Body of pancreas (tissue), 4 donors: Measurements from ENCODE around the gene UBE3B. TPM values are rescaled to one million over a fixed set of nuclear protein-coding genes. Genes with fewer than 3 reads are reported as not detected.

Experiments used
- ATAC-seq: fragments of 150-250 bp; one replicate; pipeline ENCODE4 v1.9.1; 2016
- DNase-seq, 4 donors: peaks; one replicate each; pipeline ENCODE4 v3.0.0-alpha.2; 2019
- H3K27ac ChIP-seq, 4 donors: fragments of 200-600 bp; sonication (generic); 1 replicate in 3 of 4; 2 replicates in 1 of 4; pipeline versions ENCODE4 v1.5.1 to v1.6.1; 2016 to 2019; ENCODE audit warnings: mild to moderate bottlenecking in 1 of 4, mixed read lengths in 1 of 4, moderate library complexity in 1 of 4
- H3K27me3 ChIP-seq, 2 donors: fragments of 200-600 bp; sonication (generic); one replicate each; pipeline ENCODE4 v1.6.0; 2016; ENCODE audit warnings: mild to moderate bottlenecking in 1 of 2
- H3K36me3 ChIP-seq, 2 donors: fragments of 200-600 bp; sonication (generic); replicated peaks in 1 of 2; 2 replicates each; pipeline ENCODE4 v1.5.1; 2016; ENCODE audit warnings: low read depth in 2 of 2; ENCODE audit not compliant: insufficient read depth in 1 of 2
- H3K4me1 ChIP-seq: fragments of 200-600 bp; sonication (generic); one replicate; pipeline ENCODE4 v1.6.0; 2016
- H3K4me3 ChIP-seq, 2 donors: fragments of 200-600 bp; sonication (generic); 1 replicate in 1 of 2; 2 replicates in 1 of 2; pipeline ENCODE4 v1.5.1; 2016 to 2019
- H3K9me3 ChIP-seq, 3 donors: fragments of 200-600 bp; sonication (generic); 1 replicate in 2 of 3; 2 replicates in 1 of 3; pipeline ENCODE4 v1.5.1; 2016
- CTCF ChIP-seq, 7 experiments: fragments of 450-650 bp in 4 of 7; fragments of 200-600 bp in 3 of 7; sonication (generic) in 3 of 7; IDR thresholded peaks; one replicate each; pipeline ENCODE4 v1.5.1; 2016 to 2019; ENCODE audit warnings: antibody characterized with exemption in 7 of 7
- POLR2A ChIP-seq, 3 donors: fragments of 450-650 bp; IDR thresholded peaks; one replicate each; pipeline ENCODE4 v1.6.1; 2016; ENCODE audit warnings: antibody characterized with exemption in 3 of 3, mild to moderate bottlenecking in 2 of 3
- WGBS, 2 donors: methylation state at CpG; one replicate each; pipeline ENCODE4 v1.1.5; 2017; 5-methylcytosine and 5-hydroxymethylcytosine counted together
- intact Hi-C: fragments of 100-400 bp; cut with DNase I; formaldehyde crosslinking; loops from one replicate; pipeline ENCODE4 v1.15.1; 2023
- total RNA-seq, 2 donors: library from RNA; depleted of rRNA; stranded (reverse); fragments of >200 nt; gene quantifications; one replicate each; pipeline ENCODE4 v1.1.0, GENCODE V29; 2016

UBE3B gene
- total RNA-seq, 2 donors from 2014 or later = 18.9 to 33.9 TPM

DNA sequence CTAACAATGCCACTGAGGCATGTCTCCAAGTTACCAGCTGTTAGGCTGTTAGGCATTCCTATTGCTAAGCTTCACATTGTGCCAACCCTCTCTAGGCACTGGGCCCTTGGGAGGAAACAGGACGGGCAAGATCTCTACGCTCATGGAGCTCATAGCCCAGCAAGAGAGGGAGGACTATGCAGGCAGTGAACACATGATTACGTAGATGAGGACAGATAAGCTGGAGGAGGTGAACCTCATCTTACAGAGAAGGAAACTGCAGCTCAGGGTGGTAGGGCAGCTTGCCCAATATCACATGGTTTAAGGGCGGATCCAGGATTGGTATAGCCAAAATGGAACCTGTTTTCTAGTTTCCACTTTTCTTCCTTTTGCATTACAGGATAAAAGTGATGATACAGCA is 7.8 kb downstream of the UBE3B start:
- DNase-seq (no peak), ATAC-seq (no peak)
- Histone ChIP-seq H3K4me1 (no peaks in the 10 kb centered on the region), H3K4me3 (no peak overlapping the region), H3K27me3 (no peaks in the 10 kb centered on the region), H3K9me3 (no peaks in the 10 kb centered on the region), H3K27ac (no peak overlapping the region), H3K36me3 (peaks cover 33 to 57% of the 10 kb centered on the region in 2 donors)
- WGBS, 2 donors = 87 to 93% methylated on average over 4 of the region's 4 CpGs
- intact Hi-C loops = no loop called here
- no peak for TF ChIP-seq POLR2A (IDR thresholded peaks at IDR 0.05)
- TF ChIP-seq CTCF (IDR thresholded peaks at IDR 0.05) = no peak

- TF ChIP-seq POLR2A (IDR thresholded peaks at IDR 0.05) (no peak), CTCF (IDR thresholded peaks at IDR 0.05) (no peak)
- Histone ChIP-seq H3K27ac (no peak overlapping the region), H3K4me1 (no peaks in the 10 kb centered on the region), H3K9me3 (no peaks in the 10 kb centered on the region), H3K4me3 (no peak overlapping the region), H3K27me3 (no peaks in the 10 kb centered on the region), H3K36me3 (peaks cover 33 to 69% of the 10 kb centered on the region in 2 donors)
- ATAC-seq (no peak), DNase-seq (no peak)
- intact Hi-C loops = no loop called here
- 87 to 89% methylated on average over 8 to 9 of the region's 9 CpGs for WGBS, 2 donors
These were observed 10.0 kb downstream of the UBE3B start for GRCh38 chr12:109487181-109488050.

GRCh38 chr12:109488051-109488665 is 10.7 kb downstream of the UBE3B start:
- H3K4me1 ChIP-seq = no peaks in the 10 kb centered on the region
- no peak overlapping the region for H3K4me3 ChIP-seq
- no peaks in the 10 kb centered on the region for H3K9me3 ChIP-seq
- H3K36me3 ChIP-seq = peaks cover 33 to 72% of the 10 kb centered on the region in 2 donors
- ATAC-seq (no peak), DNase-seq (no peak)
- TF ChIP-seq POLR2A (IDR thresholded peaks at IDR 0.05) = no peak
- no peak for TF ChIP-seq CTCF (IDR thresholded peaks at IDR 0.05)
- H3K27ac ChIP-seq = no peak overlapping the region
- no peaks in the 10 kb centered on the region for H3K27me3 ChIP-seq
- intact Hi-C loops = no loop called here
- 81 to 89% methylated on average over 7 of the region's 7 CpGs for WGBS, 2 donors

GRCh38 chr12:109489016-109489954 is 11.9 kb downstream of the UBE3B start:
- 93 to 94% methylated on average over 14 of the region's 14 CpGs for WGBS, 2 donors
- TF ChIP-seq CTCF (IDR thresholded peaks at IDR 0.05) = no peak
- TF ChIP-seq POLR2A (IDR thresholded peaks at IDR 0.05) = no peak
- no peak overlapping the region for H3K4me3 ChIP-seq
- no peaks in the 10 kb centered on the region for H3K27me3 ChIP-seq
- ATAC-seq (no peak), DNase-seq (no peak)
- H3K9me3 ChIP-seq = no peaks in the 10 kb centered on the region
- peaks cover 29 to 66% of the 10 kb centered on the region in 2 donors for H3K36me3 ChIP-seq
- H3K4me1 ChIP-seq = no peaks in the 10 kb centered on the region
- no peak overlapping the region for H3K27ac ChIP-seq
- intact Hi-C loops = no loop called here
